ENCODE measurements around the gene TET3.

The TET3 gene

DNA sequence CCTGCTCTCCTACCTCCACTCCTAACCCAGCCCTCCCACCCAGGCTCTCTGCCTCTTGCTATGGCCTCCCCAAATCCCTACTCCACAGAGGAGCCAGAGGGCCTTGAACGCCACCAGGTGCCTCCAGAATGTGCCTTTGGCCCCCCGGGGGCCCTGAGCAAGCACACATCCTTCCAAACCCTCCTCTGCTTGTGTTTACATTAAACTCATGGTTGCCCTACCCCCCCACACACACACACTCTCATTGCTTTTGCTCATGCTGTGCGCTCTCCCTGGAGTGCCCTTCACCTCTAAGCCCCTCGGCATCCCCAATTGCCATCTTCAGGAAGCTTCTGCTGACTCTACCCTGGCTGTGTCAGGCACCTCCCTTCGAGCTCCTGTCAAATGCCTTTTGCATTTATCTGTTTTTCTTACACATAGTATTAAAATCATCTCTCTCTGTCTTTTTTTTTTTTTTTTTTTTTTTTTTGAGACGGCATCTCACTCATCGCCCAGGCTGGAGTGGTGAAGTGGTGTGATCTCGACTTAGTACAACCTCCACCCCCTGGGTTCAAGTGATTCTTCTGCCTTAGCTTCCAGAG lies 16.3 kb upstream of the TET3 start:
- H3K4me1 ChIP-seq (ENCODE audit: insufficient read depth, low read length), result peaks cover 18% of the 10 kb centered on the region
- H3K27ac ChIP-seq (ENCODE audit: low read depth, low read length), result no peak overlapping the region
- no peaks in the 10 kb centered on the region for H3K27me3 ChIP-seq (ENCODE audit: control insufficient read depth in 1 of 2, insufficient read depth in 2 of 2, low read length in 2 of 2)
- no peaks in the 10 kb centered on the region for H3K9me3 ChIP-seq (ENCODE audit: low read length)
- H3K36me3 ChIP-seq (ENCODE audit: insufficient read depth, low read length), result no peaks in the 10 kb centered on the region
- H3K4me3 ChIP-seq (ENCODE audit: low read depth in 1 of 2, low read length in 2 of 2), result no peak overlapping the region
- no peak overlapping the region for H3K9ac ChIP-seq (ENCODE audit: low read length)

DNA sequence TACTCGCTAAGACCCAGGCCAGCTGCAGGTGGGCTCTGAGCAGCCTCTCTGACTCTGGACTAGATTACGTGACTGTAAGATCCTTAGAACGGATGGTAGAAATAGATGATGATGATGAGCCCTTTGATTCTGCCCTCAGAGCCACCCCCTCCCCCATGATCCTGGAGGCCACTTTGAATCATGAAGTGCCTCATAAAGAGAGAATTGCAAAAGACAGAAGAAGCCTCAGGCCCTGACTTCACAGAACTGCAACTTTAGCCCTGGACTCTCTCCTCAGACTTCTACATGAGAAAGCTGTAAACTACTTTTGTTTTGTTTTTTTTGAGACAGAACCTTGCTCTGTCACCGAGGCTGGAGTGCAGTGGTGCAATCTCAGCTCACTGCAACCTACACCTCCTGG lies 15.4 kb upstream of the TET3 start:
- no peak overlapping the region for H3K9ac ChIP-seq (ENCODE audit: low read length)
- H3K4me1 ChIP-seq (ENCODE audit: insufficient read depth, low read length), result peaks cover 18% of the 10 kb centered on the region
- H3K9me3 ChIP-seq (ENCODE audit: low read length), result no peaks in the 10 kb centered on the region
- H3K36me3 ChIP-seq (ENCODE audit: insufficient read depth, low read length), result no peaks in the 10 kb centered on the region
- H3K27me3 ChIP-seq (ENCODE audit: control insufficient read depth in 1 of 2, insufficient read depth in 2 of 2, low read length in 2 of 2), result no peaks in the 10 kb centered on the region
- no peak overlapping the region for H3K27ac ChIP-seq (ENCODE audit: low read depth, low read length)
- H3K4me3 ChIP-seq (ENCODE audit: low read depth in 1 of 2, low read length in 2 of 2), result no peak overlapping the region

DNA sequence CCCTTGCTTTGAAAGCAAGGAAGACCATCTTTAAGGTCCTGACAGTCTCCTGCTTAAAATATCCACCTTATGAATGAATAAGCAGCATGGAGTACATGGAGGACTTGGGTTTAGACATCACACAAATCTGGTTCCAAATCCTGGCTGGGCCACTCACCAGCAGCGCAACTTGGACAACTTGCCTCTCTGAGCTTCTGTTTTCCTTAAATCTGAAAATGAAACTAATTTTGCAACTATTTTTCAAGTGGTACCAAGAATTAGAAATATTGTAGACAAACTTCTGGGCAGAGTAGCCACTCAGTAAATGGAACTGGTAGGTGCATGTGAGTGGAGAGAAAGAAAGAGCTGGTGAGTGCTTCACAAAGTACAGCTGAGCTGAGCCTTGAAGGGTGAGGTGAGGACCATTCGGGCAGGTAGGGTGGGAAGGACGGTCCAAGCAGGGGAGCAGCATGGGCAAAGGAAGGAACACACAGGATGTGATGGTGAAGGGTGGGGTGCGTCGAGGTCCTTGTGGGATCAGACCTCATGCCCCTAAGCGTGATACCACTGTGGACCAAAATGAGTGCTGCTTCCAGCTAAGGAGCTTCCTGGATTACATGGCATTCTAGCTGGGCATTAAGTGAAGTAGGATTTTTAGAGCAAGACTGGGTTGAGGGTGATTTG lies 14.4 kb upstream of the TET3 start:
- Histone ChIP-seq H3K4me3 (ENCODE audit: low read depth in 1 of 2, low read length in 2 of 2) (no peak overlapping the region), H3K9me3 (ENCODE audit: low read length) (no peaks in the 10 kb centered on the region), H3K9ac (ENCODE audit: low read length) (no peak overlapping the region), H3K27ac (ENCODE audit: low read depth, low read length) (no peak overlapping the region), H3K36me3 (ENCODE audit: insufficient read depth, low read length) (no peaks in the 10 kb centered on the region), H3K4me1 (ENCODE audit: insufficient read depth, low read length) (peaks cover 18% of the 10 kb centered on the region), H3K27me3 (ENCODE audit: control insufficient read depth in 1 of 2, insufficient read depth in 2 of 2, low read length in 2 of 2) (no peaks in the 10 kb centered on the region)

DNA sequence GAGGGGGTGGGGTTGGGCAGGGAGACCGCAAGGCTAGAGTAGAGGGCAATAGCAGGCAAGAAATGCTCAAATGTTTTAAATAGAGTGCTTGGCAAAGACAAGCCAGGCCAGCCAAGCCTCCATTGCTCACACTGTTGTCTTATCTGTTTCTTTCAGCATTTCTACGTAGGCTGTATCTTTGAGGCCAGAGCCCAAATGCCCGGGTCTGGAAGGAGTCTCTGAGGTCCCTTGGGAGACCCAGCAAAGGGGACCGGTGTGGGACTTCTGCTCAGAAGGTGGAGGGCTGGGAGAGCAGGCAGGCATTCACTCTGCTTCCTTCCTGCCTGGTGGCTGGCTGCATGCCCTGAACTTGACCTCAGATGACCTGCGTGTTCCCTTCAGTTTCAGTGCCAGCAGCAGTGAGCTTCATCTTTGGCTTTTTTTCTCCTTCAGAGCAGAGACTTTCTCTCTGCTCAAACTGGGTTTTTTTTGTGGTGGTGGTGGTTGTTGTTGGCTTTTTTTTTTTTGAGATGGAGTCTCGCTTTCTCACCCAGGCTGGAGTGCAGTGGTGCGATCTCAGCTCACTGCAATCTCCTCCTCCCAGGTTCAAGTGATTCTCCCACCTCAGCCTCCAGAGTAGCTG lies 13.7 kb upstream of the TET3 start:
- Histone ChIP-seq H3K36me3 (ENCODE audit: insufficient read depth, low read length) (no peaks in the 10 kb centered on the region), H3K27ac (ENCODE audit: low read depth, low read length) (no peak overlapping the region), H3K9me3 (ENCODE audit: low read length) (no peaks in the 10 kb centered on the region), H3K9ac (ENCODE audit: low read length) (no peak overlapping the region), H3K4me3 (ENCODE audit: low read depth in 1 of 2, low read length in 2 of 2) (no peak overlapping the region), H3K4me1 (ENCODE audit: insufficient read depth, low read length) (peaks cover 18% of the 10 kb centered on the region), H3K27me3 (ENCODE audit: control insufficient read depth in 1 of 2, insufficient read depth in 2 of 2, low read length in 2 of 2) (no peaks in the 10 kb centered on the region)

DNA sequence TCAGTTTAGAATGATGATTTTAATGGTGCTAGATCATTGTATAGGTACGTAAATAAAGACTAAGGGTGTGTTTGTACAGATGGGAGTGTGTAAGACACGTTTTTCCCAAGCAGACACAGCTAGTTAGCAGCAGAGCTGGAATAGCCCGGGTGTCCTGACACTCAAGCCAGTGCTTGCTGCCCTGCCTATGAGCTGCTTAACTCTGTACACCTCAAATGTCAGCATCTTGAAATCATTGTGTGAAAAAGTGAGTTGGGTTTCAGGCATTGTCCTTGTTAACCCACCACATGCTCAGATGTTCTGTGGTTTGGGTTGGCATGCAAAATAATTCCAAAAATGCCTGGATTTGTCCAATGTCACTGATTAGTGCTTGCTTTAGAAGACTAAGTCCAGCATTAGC lies 13.0 kb upstream of the TET3 start:
- no peaks in the 10 kb centered on the region for H3K27me3 ChIP-seq (ENCODE audit: control insufficient read depth in 1 of 2, insufficient read depth in 2 of 2, low read length in 2 of 2)
- H3K4me1 ChIP-seq (ENCODE audit: insufficient read depth, low read length), result peaks cover 18% of the 10 kb centered on the region
- no peaks in the 10 kb centered on the region for H3K9me3 ChIP-seq (ENCODE audit: low read length)
- H3K36me3 ChIP-seq (ENCODE audit: insufficient read depth, low read length), result no peaks in the 10 kb centered on the region
- H3K27ac ChIP-seq (ENCODE audit: low read depth, low read length), result no peak overlapping the region
- no peak overlapping the region for H3K9ac ChIP-seq (ENCODE audit: low read length)
- no peak overlapping the region for H3K4me3 ChIP-seq (ENCODE audit: low read depth in 1 of 2, low read length in 2 of 2)

DNA sequence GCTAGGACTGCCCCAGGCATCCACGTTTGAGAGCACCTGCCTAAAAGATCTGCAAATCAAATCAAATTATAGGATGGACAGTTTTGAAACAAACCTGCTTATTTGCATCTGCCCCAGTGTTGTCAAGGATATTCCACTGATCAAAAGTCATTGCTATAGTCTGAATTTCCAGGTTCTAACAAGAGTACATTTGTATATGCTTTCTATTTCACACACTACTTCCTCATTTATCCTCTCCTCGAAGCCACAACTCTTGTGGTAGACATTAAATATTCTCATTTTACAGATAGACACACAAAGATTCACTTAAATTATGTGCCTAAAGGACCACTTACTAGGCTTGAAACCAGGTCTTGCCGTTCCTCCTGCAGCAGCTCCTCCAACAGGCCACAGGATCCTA lies 11.9 kb upstream of the TET3 start:
- H3K4me1 ChIP-seq (ENCODE audit: insufficient read depth, low read length), result peaks cover 18% of the 10 kb centered on the region
- H3K9ac ChIP-seq (ENCODE audit: low read length), result no peak overlapping the region
- H3K9me3 ChIP-seq (ENCODE audit: low read length), result no peaks in the 10 kb centered on the region
- no peak overlapping the region for H3K27ac ChIP-seq (ENCODE audit: low read depth, low read length)
- H3K27me3 ChIP-seq (ENCODE audit: control insufficient read depth in 1 of 2, insufficient read depth in 2 of 2, low read length in 2 of 2), result no peaks in the 10 kb centered on the region
- H3K4me3 ChIP-seq (ENCODE audit: low read depth in 1 of 2, low read length in 2 of 2), result no peak overlapping the region
- H3K36me3 ChIP-seq (ENCODE audit: insufficient read depth, low read length), result no peaks in the 10 kb centered on the region

DNA sequence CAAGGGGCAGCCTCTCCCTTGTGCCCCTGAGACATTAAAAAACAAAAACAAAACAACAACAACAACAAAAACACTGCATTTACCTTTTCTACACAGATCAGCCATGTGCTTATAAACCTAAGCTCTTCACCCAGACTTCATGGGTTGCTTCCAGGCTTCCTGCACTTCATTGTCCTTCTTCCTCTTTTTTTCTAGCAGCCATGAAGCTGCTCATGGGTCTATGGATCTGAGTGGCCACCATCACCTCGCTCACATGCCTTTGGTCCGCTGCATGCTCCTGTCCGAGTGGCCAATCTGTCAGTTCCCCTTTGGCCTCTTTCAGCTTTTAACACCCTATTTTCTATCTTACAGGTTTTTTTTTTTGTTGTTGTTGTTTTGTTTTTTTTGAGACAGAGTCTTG lies 9.0 kb upstream of the TET3 start:
- no peaks in the 10 kb centered on the region for H3K27me3 ChIP-seq (ENCODE audit: control insufficient read depth in 1 of 2, insufficient read depth in 2 of 2, low read length in 2 of 2)
- H3K9ac ChIP-seq (ENCODE audit: low read length), result no peak overlapping the region
- H3K4me3 ChIP-seq (ENCODE audit: low read depth in 1 of 2, low read length in 2 of 2), result no peak overlapping the region
- no peaks in the 10 kb centered on the region for H3K36me3 ChIP-seq (ENCODE audit: insufficient read depth, low read length)
- H3K9me3 ChIP-seq (ENCODE audit: low read length), result no peaks in the 10 kb centered on the region
- no peak overlapping the region for H3K27ac ChIP-seq (ENCODE audit: low read depth, low read length)
- H3K4me1 ChIP-seq (ENCODE audit: insufficient read depth, low read length), result peaks cover 10% of the 10 kb centered on the region

DNA sequence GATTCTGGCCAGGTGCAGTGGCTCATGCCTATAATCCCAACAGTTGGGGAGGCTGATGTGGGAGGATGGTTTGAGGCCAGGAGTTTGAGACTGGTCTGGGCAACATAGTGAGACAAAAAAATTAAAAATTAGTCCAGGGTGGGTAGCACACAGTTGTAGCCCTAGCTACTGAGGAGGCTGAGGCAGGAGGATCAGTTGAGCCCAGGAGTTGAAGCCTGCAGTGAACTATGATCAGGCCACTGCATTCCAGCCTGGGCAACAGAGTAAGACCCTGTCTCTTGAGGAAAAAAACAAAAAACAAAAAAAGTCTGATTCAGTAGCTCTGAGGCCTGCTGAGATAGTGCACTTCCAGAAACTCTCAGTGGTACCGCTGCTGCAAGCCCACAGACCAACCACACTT lies 7.9 kb upstream of the TET3 start:
- Histone ChIP-seq H3K27ac (ENCODE audit: low read depth, low read length) (no peak overlapping the region), H3K4me3 (ENCODE audit: low read depth in 1 of 2, low read length in 2 of 2) (no peak overlapping the region), H3K27me3 (ENCODE audit: control insufficient read depth in 1 of 2, insufficient read depth in 2 of 2, low read length in 2 of 2) (peaks cover 0 to 6% of the 10 kb centered on the region in 2 donors), H3K36me3 (ENCODE audit: insufficient read depth, low read length) (no peaks in the 10 kb centered on the region), H3K4me1 (ENCODE audit: insufficient read depth, low read length) (peaks cover 5% of the 10 kb centered on the region), H3K9ac (ENCODE audit: low read length) (no peak overlapping the region), H3K9me3 (ENCODE audit: low read length) (no peaks in the 10 kb centered on the region)

DNA sequence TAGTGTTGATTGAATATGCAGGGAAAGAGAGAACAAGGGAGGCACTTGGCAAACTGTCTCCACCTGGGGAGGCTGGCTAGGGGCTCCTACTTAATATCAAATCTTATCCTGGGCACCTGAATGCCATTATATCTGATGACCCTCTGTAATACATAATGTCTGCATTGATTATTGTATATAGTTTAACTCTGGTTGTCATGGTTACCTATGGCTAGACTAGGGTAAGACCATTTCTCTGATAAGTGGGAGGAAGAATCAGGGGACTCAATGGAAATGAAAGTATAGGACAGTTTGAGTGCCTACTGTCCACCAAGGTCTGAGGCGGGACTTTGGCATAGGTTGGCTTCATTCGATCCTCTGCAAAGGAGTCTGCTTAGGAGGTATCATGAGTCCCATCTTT lies 7.2 kb upstream of the TET3 start:
- no peak overlapping the region for H3K4me3 ChIP-seq (ENCODE audit: low read depth in 1 of 2, low read length in 2 of 2)
- no peak overlapping the region for H3K27ac ChIP-seq (ENCODE audit: low read depth, low read length)
- H3K36me3 ChIP-seq (ENCODE audit: insufficient read depth, low read length), result no peaks in the 10 kb centered on the region
- H3K27me3 ChIP-seq (ENCODE audit: control insufficient read depth in 1 of 2, insufficient read depth in 2 of 2, low read length in 2 of 2), result peaks cover 0 to 6% of the 10 kb centered on the region in 2 donors
- no peaks in the 10 kb centered on the region for H3K9me3 ChIP-seq (ENCODE audit: low read length)
- H3K9ac ChIP-seq (ENCODE audit: low read length), result no peak overlapping the region
- H3K4me1 ChIP-seq (ENCODE audit: insufficient read depth, low read length), result peaks cover 8% of the 10 kb centered on the region

DNA sequence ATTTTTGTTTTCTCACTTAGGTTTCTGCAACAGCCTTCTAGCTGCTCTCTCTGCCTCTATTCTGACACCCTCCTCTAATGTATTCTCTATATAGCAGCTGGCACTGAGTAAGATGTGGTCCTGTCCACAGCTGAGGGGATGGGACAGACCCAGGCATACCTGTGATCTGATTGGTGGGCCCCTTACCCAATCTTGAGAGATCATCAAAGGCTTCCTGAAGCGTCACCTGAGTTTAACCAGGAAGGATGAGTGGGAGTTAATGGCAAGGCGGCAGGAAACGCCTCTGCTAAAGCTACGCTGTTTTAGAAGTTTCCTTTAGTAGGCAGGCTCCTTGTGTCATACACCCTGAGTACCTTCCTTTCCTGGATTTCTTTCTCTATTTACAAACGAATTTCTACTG lies 5.7 kb upstream of the TET3 start:
- Histone ChIP-seq H3K4me3 (ENCODE audit: low read depth in 1 of 2, low read length in 2 of 2) (no peak overlapping the region), H3K9me3 (ENCODE audit: low read length) (no peaks in the 10 kb centered on the region), H3K9ac (ENCODE audit: low read length) (no peak overlapping the region), H3K27ac (ENCODE audit: low read depth, low read length) (no peak overlapping the region), H3K36me3 (ENCODE audit: insufficient read depth, low read length) (no peaks in the 10 kb centered on the region), H3K4me1 (ENCODE audit: insufficient read depth, low read length) (peaks cover 8% of the 10 kb centered on the region), H3K27me3 (ENCODE audit: control insufficient read depth in 1 of 2, insufficient read depth in 2 of 2, low read length in 2 of 2) (peaks cover 0 to 6% of the 10 kb centered on the region in 2 donors)

DNA sequence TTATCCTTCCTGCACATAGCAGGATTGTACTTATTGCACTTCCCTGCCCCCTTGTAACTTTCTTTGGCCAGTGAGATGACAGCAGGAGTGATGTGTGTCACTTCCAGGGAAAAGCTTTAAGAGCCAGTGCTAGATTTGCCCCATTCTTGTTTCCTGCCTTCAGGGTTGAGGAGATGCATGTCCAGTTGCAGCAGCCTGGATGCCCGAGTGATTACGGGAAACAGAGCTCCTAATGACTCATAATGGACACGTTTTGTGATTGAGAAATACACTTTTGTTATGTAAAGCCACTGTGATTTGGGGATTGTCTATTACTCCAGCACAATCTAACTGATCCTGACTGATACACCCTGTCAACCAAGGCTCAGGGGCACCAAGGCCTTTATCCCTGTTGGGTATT lies 5.0 kb upstream of the TET3 start:
- no peaks in the 10 kb centered on the region for H3K9me3 ChIP-seq (ENCODE audit: low read length)
- H3K27me3 ChIP-seq (ENCODE audit: control insufficient read depth in 1 of 2, insufficient read depth in 2 of 2, low read length in 2 of 2), result peaks cover 0 to 6% of the 10 kb centered on the region in 2 donors
- H3K4me3 ChIP-seq (ENCODE audit: low read depth in 1 of 2, low read length in 2 of 2), result no peak overlapping the region
- no peak overlapping the region for H3K9ac ChIP-seq (ENCODE audit: low read length)
- no peaks in the 10 kb centered on the region for H3K36me3 ChIP-seq (ENCODE audit: insufficient read depth, low read length)
- no peak overlapping the region for H3K27ac ChIP-seq (ENCODE audit: low read depth, low read length)
- H3K4me1 ChIP-seq (ENCODE audit: insufficient read depth, low read length), result peaks cover 8% of the 10 kb centered on the region

DNA sequence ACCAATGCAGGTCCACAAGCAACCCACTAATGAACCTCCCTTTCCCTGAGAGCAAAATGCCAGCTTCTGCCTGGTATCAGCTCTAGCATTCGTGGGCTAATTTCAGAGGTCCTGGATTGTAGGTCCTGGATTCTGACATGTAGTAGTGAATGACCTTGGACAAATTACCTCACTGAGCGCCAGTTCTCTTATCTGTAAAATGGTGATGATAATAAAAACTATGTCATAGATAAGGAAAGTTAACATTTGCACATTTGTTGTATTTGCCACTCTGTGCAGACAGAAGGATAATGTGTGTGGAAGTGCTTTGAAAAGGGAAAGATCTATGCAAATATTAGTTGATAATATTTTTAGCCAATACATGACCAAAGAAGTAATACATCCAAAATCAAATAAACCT lies 4.1 kb upstream of the TET3 start:
- Histone ChIP-seq H3K36me3 (ENCODE audit: insufficient read depth, low read length) (no peaks in the 10 kb centered on the region), H3K27me3 (ENCODE audit: control insufficient read depth in 1 of 2, insufficient read depth in 2 of 2, low read length in 2 of 2) (peaks cover 0 to 6% of the 10 kb centered on the region in 2 donors), H3K9me3 (ENCODE audit: low read length) (no peaks in the 10 kb centered on the region), H3K27ac (ENCODE audit: low read depth, low read length) (no peak overlapping the region), H3K9ac (ENCODE audit: low read length) (no peak overlapping the region), H3K4me3 (ENCODE audit: low read depth in 1 of 2, low read length in 2 of 2) (no peak overlapping the region), H3K4me1 (ENCODE audit: insufficient read depth, low read length) (peaks cover 8% of the 10 kb centered on the region)
